Measurements from ENCODE around the gene TMEM238.
"Not testable (repeated sequence)": the region's sequence is repeated elsewhere in the genome, so short reads cannot be mapped to it uniquely, and the experiment has no call there.

TMEM238 gene

DNA sequence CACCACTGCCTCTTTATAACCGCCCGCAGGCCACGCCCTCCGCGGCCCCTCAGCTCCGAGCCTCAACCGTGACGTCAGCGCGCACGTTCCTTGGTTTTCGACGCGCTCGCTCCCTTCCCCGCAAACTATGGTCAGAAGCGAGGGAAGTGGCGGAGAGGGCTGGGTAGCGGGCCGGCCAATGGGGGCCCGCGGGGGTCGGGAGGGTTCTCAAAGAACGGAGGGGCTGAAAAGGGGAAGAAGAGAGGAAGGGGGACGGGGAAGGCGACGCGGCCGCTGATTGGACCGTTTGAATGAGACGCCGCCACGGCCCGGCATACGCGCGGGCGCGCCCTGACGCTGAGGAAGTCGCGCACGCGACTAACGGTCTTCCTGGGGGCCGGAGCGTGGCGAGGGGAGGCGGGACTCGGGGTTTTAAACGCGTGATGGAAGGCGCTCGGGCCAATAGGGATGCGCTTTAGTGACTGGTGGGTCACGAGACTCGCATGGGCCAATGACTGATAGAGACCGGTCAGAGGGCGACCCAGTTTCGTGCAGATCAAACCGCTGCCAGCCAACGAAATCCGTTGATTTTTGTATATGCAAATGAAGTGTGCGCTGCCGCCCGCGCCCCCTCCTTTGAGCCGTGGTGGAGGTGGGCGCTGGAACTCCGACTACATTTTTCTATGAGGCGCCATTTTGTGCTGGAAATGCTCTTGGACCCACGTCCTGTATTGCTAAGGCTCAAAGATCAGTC lies 23.9 kb upstream of the TMEM238 start:
- Histone ChIP-seq H2AFZ (ENCODE audit: low read depth, low read length, severe bottlenecking) (peak overlapping the region; percentile 49), H3K9me3 (ENCODE audit: insufficient read depth, low read length) (no peaks in the 10 kb centered on the region), H3F3A (ENCODE audit: insufficient read depth) (peaks cover 6% of the 10 kb centered on the region; the same call in 1 of the 2 replicates), H3K9ac (ENCODE audit: low read length) (peak overlapping the region; percentile 100), H3K36me3 (ENCODE audit: low read length) (peaks cover 28% of the 10 kb centered on the region), H3K9me2 (replicated peaks; ENCODE audit: insufficient read depth, low read length) (no peaks in the 10 kb centered on the region), H3K27ac (ENCODE audit: low read depth, low read length) (peak overlapping the region; percentile 97), H3K4me3 (ENCODE audit: insufficient read depth, low read length, poor library complexity, severe bottlenecking) (peak overlapping the region; percentile 95), H3K4me2 (ENCODE audit: low read depth, low read length, poor library complexity, severe bottlenecking) (peak overlapping the region; percentile 68), H3K79me2 (ENCODE audit: insufficient read depth, low read length) (peaks cover 22% of the 10 kb centered on the region), H3K27me3 (ENCODE audit: low read length) (0 out of 2 replicates have a peak, but pooled peaks cover 4% of the 10 kb centered on the region), H4K20me1 (ENCODE audit: low read depth, low read length) (peaks cover 18% of the 10 kb centered on the region)
- TF ChIP-seq, protein P1, sequence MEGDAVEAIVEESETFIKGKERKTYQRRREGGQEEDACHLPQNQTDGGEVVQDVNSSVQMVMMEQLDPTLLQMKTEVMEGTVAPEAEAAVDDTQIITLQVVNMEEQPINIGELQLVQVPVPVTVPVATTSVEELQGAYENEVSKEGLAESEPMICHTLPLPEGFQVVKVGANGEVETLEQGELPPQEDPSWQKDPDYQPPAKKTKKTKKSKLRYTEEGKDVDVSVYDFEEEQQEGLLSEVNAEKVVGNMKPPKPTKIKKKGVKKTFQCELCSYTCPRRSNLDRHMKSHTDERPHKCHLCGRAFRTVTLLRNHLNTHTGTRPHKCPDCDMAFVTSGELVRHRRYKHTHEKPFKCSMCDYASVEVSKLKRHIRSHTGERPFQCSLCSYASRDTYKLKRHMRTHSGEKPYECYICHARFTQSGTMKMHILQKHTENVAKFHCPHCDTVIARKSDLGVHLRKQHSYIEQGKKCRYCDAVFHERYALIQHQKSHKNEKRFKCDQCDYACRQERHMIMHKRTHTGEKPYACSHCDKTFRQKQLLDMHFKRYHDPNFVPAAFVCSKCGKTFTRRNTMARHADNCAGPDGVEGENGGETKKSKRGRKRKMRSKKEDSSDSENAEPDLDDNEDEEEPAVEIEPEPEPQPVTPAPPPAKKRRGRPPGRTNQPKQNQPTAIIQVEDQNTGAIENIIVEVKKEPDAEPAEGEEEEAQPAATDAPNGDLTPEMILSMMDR (IDR thresholded peaks at IDR 0.05; ENCODE audit: insufficient read depth, low read length, poor library complexity, severe bottlenecking): no peak
- TF ChIP-seq EZH2phosphoT487 (conservative IDR thresholded peaks at IDR 0.05; ENCODE audit: low read length): no peak

DNA sequence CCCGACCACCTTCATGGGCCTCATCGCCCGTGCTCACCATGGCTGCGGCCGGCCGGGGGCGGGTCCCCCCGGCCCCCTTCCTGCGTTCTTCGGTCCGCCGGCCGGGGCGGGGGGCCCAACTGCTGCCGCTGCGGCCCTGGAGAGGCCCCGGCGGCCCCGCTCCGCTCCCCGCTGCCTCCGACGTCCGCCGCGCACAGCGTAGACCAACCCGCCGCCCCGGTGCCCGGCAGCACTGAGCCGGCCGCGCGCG lies 23.4 kb upstream of the TMEM238 start, which contains the start of gene UBE2S:
Gene UBE2S, minus strand, starts transcription at position 239 of the 250 bp plus-strand sequence. Its CDS starts 199 bp downstream, at position 40.
- Histone ChIP-seq H3K79me2 (ENCODE audit: insufficient read depth, low read length) (peaks cover 22% of the 10 kb centered on the region), H3K4me2 (ENCODE audit: low read depth, low read length, poor library complexity, severe bottlenecking) (peak within 1 kb of the TSS; percentile 68), H3K27ac (ENCODE audit: low read depth, low read length) (peak within 1 kb of the TSS; percentile 97), H2AFZ (ENCODE audit: low read depth, low read length, severe bottlenecking) (peak within 1 kb of the TSS; percentile 49), H3K9ac (ENCODE audit: low read length) (peak within 1 kb of the TSS; percentile 100), H3K4me3 (ENCODE audit: insufficient read depth, low read length, poor library complexity, severe bottlenecking) (peak within 1 kb of the TSS; percentile 95), H3K36me3 (ENCODE audit: low read length) (peaks cover 32% of the 10 kb centered on the region), H4K20me1 (ENCODE audit: low read depth, low read length) (peaks cover 22% of the 10 kb centered on the region)
- not testable (repeated sequence) for H3K9me2 ChIP-seq (replicated peaks; ENCODE audit: insufficient read depth, low read length); H3F3A ChIP-seq (ENCODE audit: insufficient read depth); H3K9me3 ChIP-seq (ENCODE audit: insufficient read depth, low read length); H3K27me3 ChIP-seq (ENCODE audit: low read length)

DNA sequence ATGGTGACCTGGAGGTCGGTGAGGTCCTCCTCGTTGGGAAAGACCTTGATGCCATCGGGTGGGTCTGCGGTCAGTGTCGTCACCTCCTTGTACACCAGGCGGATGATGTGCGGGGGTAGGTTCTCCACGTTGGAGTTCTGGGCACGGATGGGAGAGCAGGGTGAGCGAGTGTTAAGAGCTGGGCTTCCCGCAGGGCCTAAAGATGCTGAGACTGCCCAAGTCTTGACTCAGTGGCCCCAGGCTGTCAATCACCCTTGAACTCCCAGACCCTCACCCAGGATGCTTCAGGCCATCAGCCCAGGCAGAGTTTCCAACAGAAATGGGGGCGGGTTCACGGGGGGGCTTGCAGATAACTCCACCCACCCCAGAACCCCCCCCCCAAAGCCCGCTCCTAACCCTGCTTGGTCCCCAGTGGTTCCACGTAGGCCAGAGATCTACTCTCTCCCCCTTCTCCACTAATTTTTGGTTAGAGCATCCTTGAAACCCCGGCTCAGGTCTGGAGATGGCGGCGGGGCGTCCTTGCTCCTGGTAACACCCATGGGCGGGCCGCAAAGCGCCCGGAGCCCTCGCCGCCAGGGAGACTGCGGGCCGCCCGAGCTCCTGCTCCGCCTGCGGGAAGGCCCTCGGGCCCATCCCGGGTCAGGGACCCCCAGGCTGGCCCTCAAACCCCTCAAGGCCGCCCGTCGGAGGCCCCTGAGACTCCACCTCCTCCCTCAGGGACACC lies 22.9 kb upstream of the TMEM238 start:
- Histone ChIP-seq H3K27ac (ENCODE audit: low read depth, low read length) (peak overlapping the region; percentile 97), H3K4me3 (ENCODE audit: insufficient read depth, low read length, poor library complexity, severe bottlenecking) (peak overlapping the region; percentile 95), H3K9me3 (ENCODE audit: insufficient read depth, low read length) (no peaks in the 10 kb centered on the region), H3K27me3 (ENCODE audit: low read length) (0 out of 2 replicates have a peak, but pooled peaks cover 4% of the 10 kb centered on the region), H3K79me2 (ENCODE audit: insufficient read depth, low read length) (peaks cover 22% of the 10 kb centered on the region), H2AFZ (ENCODE audit: low read depth, low read length, severe bottlenecking) (no peak overlapping the region), H3K9me2 (replicated peaks; ENCODE audit: insufficient read depth, low read length) (no peaks in the 10 kb centered on the region), H3F3A (ENCODE audit: insufficient read depth) (peaks cover 12% of the 10 kb centered on the region), H3K4me2 (ENCODE audit: low read depth, low read length, poor library complexity, severe bottlenecking) (peak overlapping the region; percentile 68), H4K20me1 (ENCODE audit: low read depth, low read length) (peaks cover 23% of the 10 kb centered on the region), H3K9ac (ENCODE audit: low read length) (peak overlapping the region; percentile 100), H3K36me3 (ENCODE audit: low read length) (peaks cover 34% of the 10 kb centered on the region)
- no peak for TF ChIP-seq EZH2phosphoT487 (conservative IDR thresholded peaks at IDR 0.05; ENCODE audit: low read length)
- TF ChIP-seq, protein P1 (IDR thresholded peaks at IDR 0.05; ENCODE audit: insufficient read depth, low read length, poor library complexity, severe bottlenecking): no peak

Data from SU-DHL-6 (cell line).